GM18868 (cell line): ENCODE measurements around the gene FST.

Source experiments
- ATAC-seq: cut with Tn5 transposase; IDR thresholded peaks from one replicate; pipeline ENCODE4 v1.9.1; 2021; ENCODE audit warnings: mild to moderate bottlenecking, moderate library complexity; ENCODE audit not compliant: unreplicated experiment

Gene FST

GRCh38 chr5:53508125-53508524, 27.7 kb downstream of the FST start:
- no peak for ATAC-seq

GRCh38 chr5:53512539-53512938, 32.1 kb downstream of the FST start:
- ATAC-seq, result no peak

- ATAC-seq, result no peak
These were observed 35.6 kb downstream of the FST start for GRCh38 chr5:53515988-53516387.

- no peak for ATAC-seq
These were observed 40.4 kb downstream of the FST start for GRCh38 chr5:53520813-53521212.
